ENCODE results near the gene MTMR6.

The MTMR6 gene

GRCh38 chr13:25295228-25295627 is 7.9 kb upstream of the MTMR6 start:
- DNase-seq (ENCODE audit: low read depth), result no peak

GRCh38 chr13:25292301-25292700 is 5.0 kb upstream of the MTMR6 start:
- peak; percentile 84 for DNase-seq (ENCODE audit: low read depth)
- H3K4me3 ChIP-seq (ENCODE audit: low read depth, low read length), result no peak overlapping the region
- no peak for TF ChIP-seq CTCF (conservative IDR thresholded peaks at IDR 0.05; ENCODE audit: low read depth, low read length)

More at GRCh38 chr13:25295228-25295627, 7.9 kb upstream of the MTMR6 start:
- TF ChIP-seq CTCF (conservative IDR thresholded peaks at IDR 0.05; ENCODE audit: low read depth, low read length), result no peak
- no peak overlapping the region for H3K4me3 ChIP-seq (ENCODE audit: low read depth, low read length)

- no peak for DNase-seq (ENCODE audit: low read depth)
- H3K4me3 ChIP-seq (ENCODE audit: low read depth, low read length), result no peak overlapping the region
- no peak for TF ChIP-seq CTCF (conservative IDR thresholded peaks at IDR 0.05; ENCODE audit: low read depth, low read length)
These were observed 4.4 kb upstream of the MTMR6 start for GRCh38 chr13:25291691-25292090.

GRCh38 chr13:25288966-25289365 is 1.7 kb upstream of the MTMR6 start:
- no peak for DNase-seq (ENCODE audit: low read depth)

GRCh38 chr13:25286308-25286968 is 850 bp downstream of the MTMR6 start:
- H3K4me3 ChIP-seq (ENCODE audit: low read depth, low read length), result peak overlapping the region; percentile 88
- TF ChIP-seq CTCF (conservative IDR thresholded peaks at IDR 0.05; ENCODE audit: low read depth, low read length), result no peak
- DNase-seq (ENCODE audit: low read depth), result peak; percentile 58

More at GRCh38 chr13:25288966-25289365, 1.7 kb upstream of the MTMR6 start:
- TF ChIP-seq CTCF (conservative IDR thresholded peaks at IDR 0.05; ENCODE audit: low read depth, low read length), result no peak
- no peak overlapping the region for H3K4me3 ChIP-seq (ENCODE audit: low read depth, low read length)

GRCh38 chr13:25281935-25282332 is 5.4 kb downstream of the MTMR6 start:
- no peak for DNase-seq (ENCODE audit: low read depth)
- no peak for TF ChIP-seq CTCF (conservative IDR thresholded peaks at IDR 0.05; ENCODE audit: low read depth, low read length)
- no peak overlapping the region for H3K4me3 ChIP-seq (ENCODE audit: low read depth, low read length)
